HL-60 (cell line): ENCODE measurements around the gene PPM1J.

Experiments
- DNase-seq, 2 experiments: peaks; one replicate each; pipeline ENCODE4 v3.0.0-alpha.2; 2010 to 2020; ENCODE audit warnings: low read depth in 1 of 2, low spot score in 1 of 2
- H3K27ac ChIP-seq: fragments of 250-450 bp; sonication (Bioruptor Pico); replicated peaks from 2 replicates; pipeline ENCODE4 v1.5.1; 2020; ENCODE audit warnings: mild to moderate bottlenecking, moderate library complexity
- H3K27me3 ChIP-seq: fragments of 250-450 bp; sonication (Bioruptor Pico); 2 replicates; pipeline ENCODE4 v1.5.1; 2021; ENCODE audit warnings: mild to moderate bottlenecking, moderate library complexity; ENCODE audit not compliant: insufficient read depth, poor library complexity, severe bottlenecking
- H3K4me3 ChIP-seq: replicated peaks from 2 replicates; pipeline ENCODE4 v1.5.1; 2011; ENCODE audit warnings: mild to moderate bottlenecking, control low read depth, low read length; ENCODE audit not compliant: insufficient read depth
- GABPA ChIP-seq: IDR thresholded peaks from 2 replicates; pipeline ENCODE4 v1.6.1; 2012; ENCODE audit warnings: low read depth
- POLR2AphosphoS5 ChIP-seq: IDR thresholded peaks from 2 replicates; pipeline ENCODE4 v1.6.1; 2012; ENCODE audit warnings: low read depth
- SPI1 ChIP-seq: IDR thresholded peaks from 2 replicates; pipeline ENCODE4 v1.6.1; 2012; ENCODE audit warnings: low read depth, mild to moderate bottlenecking, borderline replicate concordance
- TF ChIP-seq, protein P1 (sequence below): IDR thresholded peaks from one replicate; pipeline ENCODE4 v1.5.1; 2011; ENCODE audit warnings: low read length, control low read depth, inconsistent platforms; ENCODE audit not compliant: insufficient read depth
- TF ChIP-seq, protein P2 (sequence below): IDR thresholded peaks from 2 replicates; pipeline ENCODE4 v1.6.1; 2012; ENCODE audit warnings: low read depth; ENCODE audit not compliant: insufficient replicate concordance

The PPM1J gene

DNA sequence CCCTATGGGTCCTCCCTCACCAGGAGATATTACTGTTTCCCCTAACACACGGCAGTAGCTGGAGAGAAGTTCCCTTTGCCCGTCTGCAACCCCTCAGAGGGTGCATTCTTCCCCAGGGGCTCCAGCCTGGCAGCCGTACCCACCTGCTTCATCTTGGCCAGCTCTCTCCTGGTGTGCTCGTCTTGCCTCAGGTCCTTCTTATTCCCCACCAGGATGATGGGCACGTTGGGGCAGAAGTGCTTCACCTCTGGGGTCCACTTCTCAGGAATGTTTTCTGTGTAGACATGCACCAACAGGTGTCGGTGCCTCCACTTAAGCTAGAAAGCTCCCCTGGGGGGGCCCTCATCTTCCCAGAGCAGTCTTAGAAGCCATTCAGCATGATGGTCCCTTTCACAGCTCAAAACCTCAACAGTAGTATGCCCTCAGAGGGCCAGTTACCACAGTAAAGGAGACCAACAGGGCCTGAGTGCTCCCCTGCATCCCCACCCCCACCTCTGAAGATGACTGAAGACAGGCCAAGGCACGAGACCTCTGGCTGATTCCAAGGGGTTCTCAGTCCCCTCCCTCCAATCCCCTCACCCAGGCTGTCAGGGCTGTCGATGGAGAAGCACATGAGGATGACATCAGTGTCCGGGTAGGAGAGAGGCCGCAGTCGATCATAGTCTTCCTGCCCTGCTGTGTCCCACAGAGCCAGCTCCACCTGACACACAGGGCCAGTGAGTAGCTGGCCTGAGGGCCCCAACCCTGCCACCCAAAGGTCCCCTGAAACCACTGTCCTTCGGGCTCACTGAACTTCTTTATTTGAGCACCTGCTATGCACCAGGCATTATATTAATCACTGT, 12.5 kb downstream of the PPM1J start:
- peaks cover 6% of the 10 kb centered on the region for H3K27me3 ChIP-seq
- H3K4me3 ChIP-seq, result no peak overlapping the region
- DNase-seq, result no peak
- no peak overlapping the region for H3K27ac ChIP-seq
- TF ChIP-seq POLR2AphosphoS5 (no peak), SPI1 (no peak), GABPA (no peak)
- TF ChIP-seq, protein P1, sequence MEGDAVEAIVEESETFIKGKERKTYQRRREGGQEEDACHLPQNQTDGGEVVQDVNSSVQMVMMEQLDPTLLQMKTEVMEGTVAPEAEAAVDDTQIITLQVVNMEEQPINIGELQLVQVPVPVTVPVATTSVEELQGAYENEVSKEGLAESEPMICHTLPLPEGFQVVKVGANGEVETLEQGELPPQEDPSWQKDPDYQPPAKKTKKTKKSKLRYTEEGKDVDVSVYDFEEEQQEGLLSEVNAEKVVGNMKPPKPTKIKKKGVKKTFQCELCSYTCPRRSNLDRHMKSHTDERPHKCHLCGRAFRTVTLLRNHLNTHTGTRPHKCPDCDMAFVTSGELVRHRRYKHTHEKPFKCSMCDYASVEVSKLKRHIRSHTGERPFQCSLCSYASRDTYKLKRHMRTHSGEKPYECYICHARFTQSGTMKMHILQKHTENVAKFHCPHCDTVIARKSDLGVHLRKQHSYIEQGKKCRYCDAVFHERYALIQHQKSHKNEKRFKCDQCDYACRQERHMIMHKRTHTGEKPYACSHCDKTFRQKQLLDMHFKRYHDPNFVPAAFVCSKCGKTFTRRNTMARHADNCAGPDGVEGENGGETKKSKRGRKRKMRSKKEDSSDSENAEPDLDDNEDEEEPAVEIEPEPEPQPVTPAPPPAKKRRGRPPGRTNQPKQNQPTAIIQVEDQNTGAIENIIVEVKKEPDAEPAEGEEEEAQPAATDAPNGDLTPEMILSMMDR, result no peak
- TF ChIP-seq, protein P2, sequence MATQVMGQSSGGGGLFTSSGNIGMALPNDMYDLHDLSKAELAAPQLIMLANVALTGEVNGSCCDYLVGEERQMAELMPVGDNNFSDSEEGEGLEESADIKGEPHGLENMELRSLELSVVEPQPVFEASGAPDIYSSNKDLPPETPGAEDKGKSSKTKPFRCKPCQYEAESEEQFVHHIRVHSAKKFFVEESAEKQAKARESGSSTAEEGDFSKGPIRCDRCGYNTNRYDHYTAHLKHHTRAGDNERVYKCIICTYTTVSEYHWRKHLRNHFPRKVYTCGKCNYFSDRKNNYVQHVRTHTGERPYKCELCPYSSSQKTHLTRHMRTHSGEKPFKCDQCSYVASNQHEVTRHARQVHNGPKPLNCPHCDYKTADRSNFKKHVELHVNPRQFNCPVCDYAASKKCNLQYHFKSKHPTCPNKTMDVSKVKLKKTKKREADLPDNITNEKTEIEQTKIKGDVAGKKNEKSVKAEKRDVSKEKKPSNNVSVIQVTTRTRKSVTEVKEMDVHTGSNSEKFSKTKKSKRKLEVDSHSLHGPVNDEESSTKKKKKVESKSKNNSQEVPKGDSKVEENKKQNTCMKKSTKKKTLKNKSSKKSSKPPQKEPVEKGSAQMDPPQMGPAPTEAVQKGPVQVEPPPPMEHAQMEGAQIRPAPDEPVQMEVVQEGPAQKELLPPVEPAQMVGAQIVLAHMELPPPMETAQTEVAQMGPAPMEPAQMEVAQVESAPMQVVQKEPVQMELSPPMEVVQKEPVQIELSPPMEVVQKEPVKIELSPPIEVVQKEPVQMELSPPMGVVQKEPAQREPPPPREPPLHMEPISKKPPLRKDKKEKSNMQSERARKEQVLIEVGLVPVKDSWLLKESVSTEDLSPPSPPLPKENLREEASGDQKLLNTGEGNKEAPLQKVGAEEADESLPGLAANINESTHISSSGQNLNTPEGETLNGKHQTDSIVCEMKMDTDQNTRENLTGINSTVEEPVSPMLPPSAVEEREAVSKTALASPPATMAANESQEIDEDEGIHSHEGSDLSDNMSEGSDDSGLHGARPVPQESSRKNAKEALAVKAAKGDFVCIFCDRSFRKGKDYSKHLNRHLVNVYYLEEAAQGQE, result no peak

DNA sequence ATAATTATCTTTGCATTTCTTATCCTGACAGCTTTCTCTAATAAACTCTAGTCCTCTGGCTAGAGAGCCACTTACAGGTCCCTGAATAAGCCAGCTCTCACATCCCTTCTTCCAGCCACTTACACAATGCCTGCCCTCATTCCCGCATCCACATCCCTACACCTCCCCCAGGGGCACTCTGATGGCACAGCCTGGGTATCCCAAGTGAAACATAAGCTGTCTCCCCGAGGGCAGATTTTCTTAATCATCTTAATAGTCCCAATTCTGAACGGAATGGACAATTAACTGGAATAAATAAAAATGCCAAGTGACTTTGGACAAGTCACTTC, 13.1 kb downstream of the PPM1J start:
- Histone ChIP-seq H3K4me3 (no peak overlapping the region), H3K27me3 (peaks cover 5% of the 10 kb centered on the region), H3K27ac (no peak overlapping the region)
- no peak for TF ChIP-seq POLR2AphosphoS5
- no peak for TF ChIP-seq GABPA
- no peak for TF ChIP-seq SPI1
- TF ChIP-seq, protein P2, result no peak
- TF ChIP-seq, protein P1, result no peak
- no peak for DNase-seq

DNA sequence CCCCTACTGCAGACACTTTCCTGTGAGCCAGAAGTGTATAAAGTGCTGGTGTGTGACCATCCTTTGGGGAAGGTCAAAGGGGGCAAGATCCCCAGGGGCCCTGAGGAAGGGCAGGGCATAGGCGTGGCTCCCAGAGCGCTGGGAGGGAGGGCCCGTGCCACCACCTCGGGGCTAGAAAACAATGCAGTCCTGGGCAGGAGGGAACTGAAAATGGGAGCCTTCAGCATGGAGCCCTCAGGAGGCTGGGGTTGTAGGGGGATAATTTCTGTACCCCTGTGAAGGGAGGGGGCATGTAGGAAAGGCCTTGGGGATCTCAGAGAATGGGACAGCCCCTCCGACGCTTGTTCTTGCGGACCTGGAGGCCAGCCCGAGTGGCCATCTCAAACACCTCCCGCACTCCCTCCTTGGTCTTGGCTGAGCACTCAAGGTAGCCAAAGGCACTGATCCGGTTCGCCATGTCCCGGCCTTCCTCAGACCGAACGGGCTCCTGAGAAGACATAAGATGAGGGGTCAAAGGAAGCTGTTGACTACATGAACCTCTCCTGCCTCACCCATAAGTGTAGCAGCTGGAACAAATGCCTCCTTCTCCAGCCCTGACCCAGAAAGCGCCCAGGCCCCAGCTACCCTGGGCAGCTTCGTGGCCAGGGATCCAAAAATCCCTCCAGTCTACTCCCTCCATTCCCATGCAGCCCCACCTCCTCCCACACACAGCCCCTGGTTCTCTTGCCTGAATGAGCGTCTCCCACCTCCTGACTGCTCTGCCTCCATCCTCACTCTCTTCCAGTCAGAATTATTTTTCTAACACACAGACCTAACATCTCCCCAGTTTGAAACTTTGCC, 13.7 kb downstream of the PPM1J start:
- H3K27ac ChIP-seq, result no peak overlapping the region
- no peak overlapping the region for H3K4me3 ChIP-seq
- no peak for DNase-seq

More for the DNA sequence above, 13.7 kb downstream of the PPM1J start:
- peaks cover 1% of the 10 kb centered on the region for H3K27me3 ChIP-seq
- TF ChIP-seq SPI1 (no peak), GABPA (no peak), POLR2AphosphoS5 (no peak)
- TF ChIP-seq, protein P1, result no peak
- TF ChIP-seq, protein P2, result no peak
